Neural crest cell (in vitro differentiated cells): ENCODE results near the gene SMYD2. TPM values are rescaled to one million over a fixed set of nuclear protein-coding genes. Genes with fewer than 3 reads are reported as not detected.

Experiments
- DNase-seq: peaks from one replicate; pipeline ENCODE4 v3.0.0; 2021; ENCODE audit warnings: low read depth, mixed read lengths, low spot score
- H3K27ac Mint-ChIP-seq: one replicate; pipeline ENCODE4 v1.8.0; 2021; ENCODE audit warnings: mild to moderate bottlenecking, mixed read lengths; ENCODE audit not compliant: unreplicated experiment
- H3K27me3 Mint-ChIP-seq: 2 replicates; pipeline ENCODE4 v1.8.0; 2021; ENCODE audit warnings: low read depth, mild to moderate bottlenecking, mixed read lengths
- H3K36me3 Mint-ChIP-seq: 2 replicates; pipeline ENCODE4 v1.8.0; 2021; ENCODE audit warnings: low read depth, mild to moderate bottlenecking, mixed read lengths
- H3K4me1 Mint-ChIP-seq: 2 replicates; pipeline ENCODE4 v1.8.0; 2021; ENCODE audit warnings: mixed read lengths
- H3K4me3 Mint-ChIP-seq: one replicate; pipeline ENCODE4 v1.8.0; 2021; ENCODE audit warnings: mild to moderate bottlenecking, mixed read lengths
- H3K9me3 Mint-ChIP-seq: 2 replicates; pipeline ENCODE4 v1.8.0; 2021; ENCODE audit warnings: mixed read lengths
- CTCF ChIP-seq: fragments of 200-600 bp; sonication (generic); conservative IDR thresholded peaks from 2 replicates; pipeline ENCODE4 v1.5.0; 2021; ENCODE audit warnings: antibody characterized with exemption, mild to moderate bottlenecking
- total RNA-seq: library from RNA; stranded (reverse); gene quantifications from 2 replicates; pipeline ENCODE4 v1.2.1, GENCODE V29; 2021

Gene SMYD2
- total RNA-seq, 1 donor from 2014 or later = 59.3 TPM

- DNase-seq = no peak
- no peaks in the 10 kb centered on the region for H3K36me3 Mint-ChIP-seq
- H3K27me3 Mint-ChIP-seq = no peaks in the 10 kb centered on the region
- TF ChIP-seq CTCF = no peak
- no peaks in the 10 kb centered on the region for H3K9me3 Mint-ChIP-seq
- no peak overlapping the region for H3K4me3 Mint-ChIP-seq
- peaks cover 10% of the 10 kb centered on the region for H3K4me1 Mint-ChIP-seq
- no peak overlapping the region for H3K27ac Mint-ChIP-seq
These were observed 54.6 kb downstream of the SMYD2 start for GRCh38 chr1:214335567-214335966.

GRCh38 chr1:214337015-214337414 is 56.1 kb downstream of the SMYD2 start:
- H3K27ac Mint-ChIP-seq = no peak overlapping the region
- no peaks in the 10 kb centered on the region for H3K27me3 Mint-ChIP-seq
- H3K4me1 Mint-ChIP-seq = peaks cover 10% of the 10 kb centered on the region
- peaks cover 5% of the 10 kb centered on the region for H3K36me3 Mint-ChIP-seq
- no peak for DNase-seq
- H3K9me3 Mint-ChIP-seq = no peaks in the 10 kb centered on the region
- TF ChIP-seq CTCF = no peak
- no peak overlapping the region for H3K4me3 Mint-ChIP-seq

- TF ChIP-seq CTCF = no peak
- Mint-ChIP-seq H3K27ac (no peak overlapping the region), H3K36me3 (peaks cover 10% of the 10 kb centered on the region), H3K4me1 (peaks cover 10% of the 10 kb centered on the region), H3K4me3 (no peak overlapping the region), H3K9me3 (no peaks in the 10 kb centered on the region), H3K27me3 (no peaks in the 10 kb centered on the region)
- no peak for DNase-seq
These were observed 56.6 kb downstream of the SMYD2 start for GRCh38 chr1:214337511-214337910.

- H3K9me3 Mint-ChIP-seq = no peaks in the 10 kb centered on the region
- no peak for DNase-seq
- H3K27ac Mint-ChIP-seq = no peak overlapping the region
- TF ChIP-seq CTCF = no peak
- peaks cover 17% of the 10 kb centered on the region for H3K36me3 Mint-ChIP-seq
- H3K4me3 Mint-ChIP-seq = no peak overlapping the region
- no peaks in the 10 kb centered on the region for H3K27me3 Mint-ChIP-seq
- peaks cover 10% of the 10 kb centered on the region for H3K4me1 Mint-ChIP-seq
These were observed 57.3 kb downstream of the SMYD2 start for GRCh38 chr1:214338212-214338611.

GRCh38 chr1:214341459-214341858 is 60.5 kb downstream of the SMYD2 start:
- no peak overlapping the region for H3K27ac Mint-ChIP-seq
- no peaks in the 10 kb centered on the region for H3K27me3 Mint-ChIP-seq
- H3K4me3 Mint-ChIP-seq = no peak overlapping the region

More at GRCh38 chr1:214341459-214341858, 60.5 kb downstream of the SMYD2 start:
- H3K36me3 Mint-ChIP-seq = peaks cover 36% of the 10 kb centered on the region
- no peak for DNase-seq
- peaks cover 4% of the 10 kb centered on the region for H3K9me3 Mint-ChIP-seq
- H3K4me1 Mint-ChIP-seq = peaks cover 10% of the 10 kb centered on the region
- no peak for TF ChIP-seq CTCF
